ENCODE data around the gene ANKRD13A. TPM values are rescaled to one million over a fixed set of nuclear protein-coding genes. Genes with fewer than 3 reads are reported as not detected.

ANKRD13A gene
- total RNA-seq, 1 experiment from 2014 or later, result 34.5 TPM

- peaks cover 15% of the 10 kb centered on the region for H3K36me3 Mint-ChIP-seq (ENCODE audit: insufficient read depth, unreplicated experiment)
- H3K4me3 Mint-ChIP-seq (ENCODE audit: low read depth, unreplicated experiment), result no peak overlapping the region
- no peak for DNase-seq
- H3K27ac Mint-ChIP-seq (ENCODE audit: unreplicated experiment), result no peak overlapping the region
- intact Hi-C loops (cut with micrococcal nuclease; ENCODE audit: unreplicated experiment), result no loop called here
- CTCF ChIA-PET, result no interaction called here
- no TSS peak for BruUV-seq (replicated peaks)
- no peaks in the 10 kb centered on the region for H3K9me3 Mint-ChIP-seq (ENCODE audit: low read depth, unreplicated experiment)
- no peak for TF ChIP-seq CTCF (IDR thresholded peaks at IDR 0.05; ENCODE audit: unreplicated experiment)
- H3K27me3 Mint-ChIP-seq (ENCODE audit: unreplicated experiment), result no peaks in the 10 kb centered on the region
- H3K4me1 Mint-ChIP-seq (ENCODE audit: low read depth, unreplicated experiment), result peaks cover under 1% of the 10 kb centered on the region
These were observed 31.2 kb upstream of the ANKRD13A start for GRCh38 chr12:109968032-109968420.

- peaks cover 9% of the 10 kb centered on the region for H3K4me1 Mint-ChIP-seq (ENCODE audit: low read depth, unreplicated experiment)
- intact Hi-C loops (cut with micrococcal nuclease; ENCODE audit: unreplicated experiment), result no loop called here
- DNase-seq, result no peak
- no peaks in the 10 kb centered on the region for H3K27me3 Mint-ChIP-seq (ENCODE audit: unreplicated experiment)
- H3K27ac Mint-ChIP-seq (ENCODE audit: unreplicated experiment), result no peak overlapping the region
- CTCF ChIA-PET, result no interaction called here
- no TSS peak for BruUV-seq (replicated peaks)
- no peak for TF ChIP-seq CTCF (IDR thresholded peaks at IDR 0.05; ENCODE audit: unreplicated experiment)
- H3K9me3 Mint-ChIP-seq (ENCODE audit: low read depth, unreplicated experiment), result no peaks in the 10 kb centered on the region
- H3K36me3 Mint-ChIP-seq (ENCODE audit: insufficient read depth, unreplicated experiment), result peaks cover 23% of the 10 kb centered on the region
- H3K4me3 Mint-ChIP-seq (ENCODE audit: low read depth, unreplicated experiment), result no peak overlapping the region
These were observed 30.4 kb upstream of the ANKRD13A start for GRCh38 chr12:109968801-109969200.

GRCh38 chr12:109972821-109973220, 26.4 kb upstream of the ANKRD13A start:
- BruUV-seq (replicated peaks), result no TSS peak
- Mint-ChIP-seq H3K27me3 (ENCODE audit: unreplicated experiment) (no peaks in the 10 kb centered on the region), H3K9me3 (ENCODE audit: low read depth, unreplicated experiment) (no peaks in the 10 kb centered on the region), H3K4me1 (ENCODE audit: low read depth, unreplicated experiment) (peaks cover 10% of the 10 kb centered on the region), H3K36me3 (ENCODE audit: insufficient read depth, unreplicated experiment) (peaks cover 32% of the 10 kb centered on the region), H3K27ac (ENCODE audit: unreplicated experiment) (no peak overlapping the region), H3K4me3 (ENCODE audit: low read depth, unreplicated experiment) (no peak overlapping the region)
- no peak for TF ChIP-seq CTCF (IDR thresholded peaks at IDR 0.05; ENCODE audit: unreplicated experiment)
- intact Hi-C loops (cut with micrococcal nuclease; ENCODE audit: unreplicated experiment), result no loop called here
- CTCF ChIA-PET, result interaction anchor here (0.9 kb wide), 1 partner anchor 20 kb away, joined by 3 read pairs; no protein-coding TSS in a partner anchor
- no peak for DNase-seq

- no TSS peak for BruUV-seq (replicated peaks)
- TF ChIP-seq CTCF (IDR thresholded peaks at IDR 0.05; ENCODE audit: unreplicated experiment), result no peak
- intact Hi-C loops (cut with micrococcal nuclease; ENCODE audit: unreplicated experiment), result no loop called here
- Mint-ChIP-seq H3K27ac (ENCODE audit: unreplicated experiment) (no peak overlapping the region), H3K36me3 (ENCODE audit: insufficient read depth, unreplicated experiment) (peaks cover 54% of the 10 kb centered on the region), H3K27me3 (ENCODE audit: unreplicated experiment) (no peaks in the 10 kb centered on the region), H3K4me3 (ENCODE audit: low read depth, unreplicated experiment) (no peak overlapping the region), H3K4me1 (ENCODE audit: low read depth, unreplicated experiment) (no peaks in the 10 kb centered on the region), H3K9me3 (ENCODE audit: low read depth, unreplicated experiment) (peaks cover 4% of the 10 kb centered on the region)
- DNase-seq, result no peak
- CTCF ChIA-PET, result no interaction called here
These were observed 17.9 kb upstream of the ANKRD13A start for GRCh38 chr12:109981311-109981710.
